ENCODE measurements around the gene ASB12. TPM values are rescaled to one million over a fixed set of nuclear protein-coding genes. Genes with fewer than 3 reads are reported as not detected.

Gene ASB12, protein sequence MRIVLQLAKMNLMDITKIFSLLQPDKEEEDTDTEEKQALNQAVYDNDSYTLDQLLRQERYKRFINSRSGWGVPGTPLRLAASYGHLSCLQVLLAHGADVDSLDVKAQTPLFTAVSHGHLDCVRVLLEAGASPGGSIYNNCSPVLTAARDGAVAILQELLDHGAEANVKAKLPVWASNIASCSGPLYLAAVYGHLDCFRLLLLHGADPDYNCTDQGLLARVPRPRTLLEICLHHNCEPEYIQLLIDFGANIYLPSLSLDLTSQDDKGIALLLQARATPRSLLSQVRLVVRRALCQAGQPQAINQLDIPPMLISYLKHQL
- total RNA-seq = 0.38 TPM

DNA sequence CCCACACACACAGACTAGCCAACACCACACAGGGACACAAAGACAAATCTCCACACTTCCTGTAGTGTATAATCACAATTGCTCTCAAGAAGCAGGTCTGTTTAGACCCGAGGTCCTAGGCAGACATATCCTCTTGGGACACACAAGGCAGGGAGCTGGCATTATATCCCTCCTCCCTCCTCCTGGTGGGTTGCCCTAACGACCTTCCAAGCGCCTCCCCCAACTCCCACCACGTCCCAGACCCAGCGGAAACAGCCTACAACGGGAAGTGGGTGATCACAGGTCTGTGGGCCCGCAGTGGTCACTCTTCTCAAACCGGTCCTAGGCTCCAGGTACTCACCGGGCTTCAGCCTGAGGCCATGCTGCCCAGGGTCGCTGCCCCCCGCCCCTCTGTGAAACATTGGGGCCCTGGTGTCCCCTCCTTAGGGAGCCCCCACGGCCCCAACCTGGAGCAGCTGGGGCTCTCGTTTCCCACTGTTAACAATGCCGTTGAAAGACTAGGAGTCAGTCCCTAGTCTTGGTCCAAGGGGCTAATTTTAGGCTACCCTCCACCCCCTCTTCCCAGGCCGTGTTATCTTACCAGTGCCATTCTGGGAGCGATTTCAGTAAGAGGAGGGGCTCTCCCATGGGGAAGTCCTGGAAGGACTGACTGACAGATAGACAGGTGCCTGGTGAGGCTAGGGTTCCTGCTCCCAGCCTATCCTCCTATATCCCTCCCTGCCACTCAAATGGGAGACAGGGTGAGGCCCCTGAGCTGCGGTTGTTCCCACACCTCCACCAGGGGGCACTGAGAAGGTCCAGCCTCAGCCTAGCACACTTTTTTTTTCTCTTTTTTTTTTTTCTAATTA lies at the start of gene ASB12:
Gene ASB12, minus strand, starts transcription at position 485 of the 848 bp plus-strand sequence. CDS start 4,957 bp downstream, outside the sequence.

DNA sequence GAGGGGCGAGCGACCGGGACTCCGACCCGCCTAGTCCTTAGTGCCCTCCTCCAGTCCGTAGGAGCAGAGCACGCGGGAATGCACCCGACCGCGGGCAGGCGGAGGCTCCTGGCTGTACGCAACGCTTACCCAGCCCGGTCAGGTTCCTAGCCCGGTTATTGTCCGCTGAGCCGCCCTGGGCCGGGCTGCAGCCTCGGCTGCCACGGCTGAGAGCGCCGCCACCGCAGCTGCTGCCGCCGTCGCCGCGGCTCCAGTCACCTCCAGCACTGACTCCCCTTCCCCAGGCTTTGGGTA lies 25.0 kb downstream of the ASB12 start, which contains the start of gene AMER1:
Gene AMER1, minus strand, starts transcription at position 268 of the 294 bp plus-strand sequence. CDS start 12,422 bp downstream, outside the sequence.

Other genes with a start within 250 kb of the ASB12 start
- 9.8 TPM for gene AMER1, start 24.9 kb downstream of the ASB12 start, total RNA-seq
- 9.2 TPM for gene MTMR8, start 164.8 kb upstream of the ASB12 start, total RNA-seq